OCI-LY7 (cell line): ENCODE measurements around the gene HLA-DPB1. TPM values are rescaled to one million over a fixed set of nuclear protein-coding genes. Genes with fewer than 3 reads are reported as not detected.
A peak's percentile ranks its signal among the peaks of the same experiment; 100 is the strongest.
"Not testable (repeated sequence)": the region's sequence is repeated elsewhere in the genome, so short reads cannot be mapped to it uniquely, and the experiment has no call there.

Experiments used
- BruUV-seq: library from RNA; stranded (reverse); fragments of 400-500 nt; replicated peaks from 2 replicates; lab custom pipeline; 2021; lab: Mats Ljungman, UMichigan
- CTCF ChIA-PET: fragments of 300-600 bp; sonication (Branson Sonifier 250); formaldehyde crosslinking; loops from one replicate; lab custom pipeline; 2022; ENCODE audit warnings: antibody characterized with exemption; ENCODE audit not compliant: unreplicated experiment; lab: Charles Lee
- POLR2A ChIA-PET: fragments of 300-600 bp; sonication (Branson Sonifier 250); formaldehyde crosslinking; loops from one replicate; lab custom pipeline; 2022; ENCODE audit warnings: antibody characterized with exemption; lab: Charles Lee
- DNase-seq: peaks from one replicate; pipeline ENCODE4 v3.0.0-alpha.2; 2015; ENCODE audit warnings: low spot score
- H2AFZ ChIP-seq: fragments of 200-600 bp; sonication (generic), shearing (Covaris generic); 2 replicates; pipeline ENCODE4 v1.6.1; 2014; ENCODE audit warnings: mild to moderate bottlenecking, antibody characterized with exemption, low read length, moderate library complexity
- H3K27ac ChIP-seq: fragments of 200-600 bp; sonication (generic); 2 replicates; pipeline ENCODE4 v1.5.1; 2014; ENCODE audit warnings: mixed run types, low read depth, mild to moderate bottlenecking, moderate library complexity, low read length, inconsistent platforms; ENCODE audit not compliant: poor library complexity, severe bottlenecking
- H3K36me3 ChIP-seq: fragments of 200-600 bp; sonication (generic); 2 replicates; pipeline ENCODE4 v1.6.1; 2014; ENCODE audit warnings: mild to moderate bottlenecking, antibody characterized with exemption, low read length, moderate library complexity, mixed read lengths; ENCODE audit not compliant: insufficient read depth
- H3K4me1 ChIP-seq: fragments of 200-600 bp; sonication (generic); 2 replicates; pipeline ENCODE4 v1.5.1; 2014; ENCODE audit warnings: mild to moderate bottlenecking, low read length; ENCODE audit not compliant: insufficient read depth, poor library complexity, severe bottlenecking
- H3K4me2 ChIP-seq: fragments of 200-600 bp; sonication (generic); 2 replicates; pipeline ENCODE4 v1.6.1; 2014; ENCODE audit warnings: mild to moderate bottlenecking, low read length
- H3K4me3 ChIP-seq: fragments of 200-600 bp; sonication (generic); 2 replicates; pipeline ENCODE4 v1.5.1; 2014; ENCODE audit warnings: mild to moderate bottlenecking, low read depth, low read length; ENCODE audit not compliant: poor library complexity, severe bottlenecking
- H3K79me2 ChIP-seq: fragments of 200-600 bp; sonication (generic); 2 replicates; pipeline ENCODE4 v1.6.1; 2016; ENCODE audit warnings: low read depth, mild to moderate bottlenecking, low read length, moderate library complexity, mixed read lengths; ENCODE audit not compliant: insufficient read depth
- H3K9me2 ChIP-seq: fragments of 200-600 bp; sonication (generic); 2 replicates; pipeline ENCODE4 v1.6.1; 2016; ENCODE audit warnings: mild to moderate bottlenecking, low read length, mixed read lengths; ENCODE audit not compliant: insufficient read depth
- H3K9me3 ChIP-seq: fragments of 200-600 bp; sonication (generic); 2 replicates; pipeline ENCODE4 v1.6.1; 2014; ENCODE audit warnings: mild to moderate bottlenecking, mixed run types, low read length, mixed read lengths
- H4K20me1 ChIP-seq: fragments of 200-600 bp; sonication (generic); 2 replicates; pipeline ENCODE4 v1.6.1; 2014; ENCODE audit warnings: mild to moderate bottlenecking, antibody characterized with exemption, low read length, moderate library complexity, mixed read lengths; ENCODE audit not compliant: insufficient read depth
- CTCF ChIP-seq: fragments of 200-600 bp; sonication (generic); conservative IDR thresholded peaks from 2 replicates; pipeline ENCODE4 v1.5.1; 2014; ENCODE audit warnings: mild to moderate bottlenecking, antibody characterized with exemption, low read length, moderate library complexity, mixed read lengths
- EZH2phosphoT487 ChIP-seq: fragments of 200-600 bp; sonication (generic); IDR thresholded peaks from 2 replicates; pipeline ENCODE4 v1.6.1; 2018; ENCODE audit warnings: low read depth, borderline replicate concordance, mild to moderate bottlenecking, mixed run types, antibody characterized with exemption, low read length, moderate library complexity, mixed read lengths
- intact Hi-C: fragments of 100-400 bp; cut with micrococcal nuclease; formaldehyde crosslinking; loops from one replicate; pipeline ENCODE4 v1.10.0; 2022; ENCODE audit not compliant: unreplicated experiment
- total RNA-seq, 2 experiments: library from RNA; depleted of rRNA in 1 of 2; stranded (reverse); fragments of >200 nt in 1 of 2; shearing (Covaris generic) in 1 of 2; gene quantifications; 2 replicates each; pipeline ENCODE4 v1.2.3, GENCODE V29; 2014 to 2022

Gene HLA-DPB1
- total RNA-seq, 2 experiments from 2014 or later: 74.5 to 117 TPM

GRCh38 chr6:33057222-33058150, 18.3 kb upstream of the HLA-DPB1 start:
- POLR2A ChIA-PET: interaction anchor here (0.6 to 2.0 kb wide), 4 partner anchors 15 to 86 kb away, joined by 3 to 8 read pairs (median 4); partner anchors contain the start of gene HLA-DPA1
- no peak overlapping the region for H3K4me3 ChIP-seq
- H3K4me2 ChIP-seq: peak overlapping the region; percentile 21; the same call in 1 of the 2 replicates
- TF ChIP-seq EZH2phosphoT487 (no peak), CTCF (no peak)
- no peak for DNase-seq
- H4K20me1 ChIP-seq: no peaks in the 10 kb centered on the region
- intact Hi-C loops: no loop called here
- BruUV-seq: no TSS peak
- peaks cover 23% of the 10 kb centered on the region for H3K4me1 ChIP-seq
- peaks cover 23% of the 10 kb centered on the region; the same call in 1 of the 2 replicates for H3K9me3 ChIP-seq
- H2AFZ ChIP-seq: peak overlapping the region; percentile 61; the same call in 1 of the 2 replicates
- no peak overlapping the region for H3K27ac ChIP-seq
- CTCF ChIA-PET: interaction anchor here (0.5 kb wide), 1 partner anchor 43 kb away, joined by 3 read pairs; no protein-coding TSS in a partner anchor
- no peaks in the 10 kb centered on the region for H3K79me2 ChIP-seq
- H3K9me2 ChIP-seq: no peaks in the 10 kb centered on the region
- no peaks in the 10 kb centered on the region; the same call in 1 of the 2 replicates for H3K36me3 ChIP-seq

- TF ChIP-seq CTCF: no peak
- no peak for TF ChIP-seq EZH2phosphoT487
- Histone ChIP-seq H3K4me3 (no peak overlapping the region), H3K79me2 (no peaks in the 10 kb centered on the region), H3K27ac (peak overlapping the region; percentile 49), H2AFZ (peak overlapping the region; percentile 27; the same call in 1 of the 2 replicates), H3K4me2 (0 out of 2 replicates have a peak overlapping the region, but pooled peaks have one; percentile 9), H4K20me1 (no peaks in the 10 kb centered on the region), H3K9me2 (no peaks in the 10 kb centered on the region), H3K36me3 (peaks cover 45% of the 10 kb centered on the region), H3K4me1 (peaks cover 29% of the 10 kb centered on the region), H3K9me3 (peaks cover 18% of the 10 kb centered on the region)
- CTCF ChIA-PET: no interaction called here
- BruUV-seq: no TSS peak
- peak; percentile 81 for DNase-seq
- POLR2A ChIA-PET: interaction anchor here (0.5 to 1.5 kb wide), 9 partner anchors 8 to 147 kb away, joined by 3 to 11 read pairs (median 4); partner anchors contain the start of genes HLA-DPA1 and RING1
- intact Hi-C loops: no loop called here
Observed at GRCh38 chr6:33061987-33062386, 13.8 kb upstream of the HLA-DPB1 start.

GRCh38 chr6:33063435-33063834, 12.4 kb upstream of the HLA-DPB1 start:
- H3K9me3 ChIP-seq: peaks cover 18% of the 10 kb centered on the region
- DNase-seq, H3K79me2 ChIP-seq, H3K27ac ChIP-seq, H3K4me2 ChIP-seq, CTCF ChIA-PET, BruUV-seq, H4K20me1 ChIP-seq, H3K4me3 ChIP-seq, H2AFZ ChIP-seq, H3K9me2 ChIP-seq, intact Hi-C loops: not testable (repeated sequence)
- H3K36me3 ChIP-seq: peaks cover 59% of the 10 kb centered on the region
- H3K4me1 ChIP-seq: peaks cover 17% of the 10 kb centered on the region
- POLR2A ChIA-PET: interaction anchor here (1.5 kb wide), 1 partner anchor 10 kb away, joined by 6 read pairs; the partner anchor contains the start of gene HLA-DPA1
